GM21447 (cell line): Measurements from ENCODE around the gene TCTA.
A peak's percentile ranks its signal among the peaks of the same experiment; 100 is the strongest.

Experiments
- ATAC-seq: cut with Tn5 transposase; IDR thresholded peaks from one replicate; pipeline ENCODE4 v1.9.1; 2021; ENCODE audit not compliant: unreplicated experiment

Gene TCTA

GRCh38 chr3:49410066-49410845, 2.0 kb upstream of the TCTA start:
- ATAC-seq, result no peak

DNA sequence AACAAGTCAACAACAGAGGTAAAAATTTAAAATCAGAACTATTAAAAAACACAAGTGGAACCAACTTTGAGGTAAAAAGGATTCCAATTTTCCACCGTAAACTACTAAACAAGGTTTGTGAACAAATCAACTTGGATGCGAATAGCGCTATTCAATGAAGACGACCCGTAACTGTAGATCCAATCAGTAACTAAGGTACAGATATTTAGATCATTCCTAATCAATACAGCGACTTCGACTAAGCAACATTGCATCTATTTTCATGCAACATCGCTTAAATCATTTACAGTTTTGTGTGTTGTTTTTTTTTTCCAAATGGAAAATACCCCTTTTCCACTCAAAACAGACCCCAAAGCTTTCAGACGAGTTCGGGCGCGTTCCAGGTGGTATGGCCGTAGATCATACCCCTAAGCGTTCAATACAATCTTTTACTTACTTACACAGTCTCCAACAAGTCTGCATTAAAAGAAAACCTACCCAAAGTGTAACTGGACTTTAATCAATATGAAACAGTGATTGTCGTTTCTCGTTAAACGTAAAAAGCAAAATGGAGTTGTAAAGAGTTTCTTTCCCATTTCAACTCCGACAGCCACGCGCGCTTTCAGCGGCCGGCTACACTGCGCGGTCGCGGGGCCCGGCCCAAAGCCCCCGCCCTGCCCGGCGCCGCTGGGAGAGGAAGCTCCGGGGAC, 1.2 kb upstream of the TCTA start:
- no peak for ATAC-seq

DNA sequence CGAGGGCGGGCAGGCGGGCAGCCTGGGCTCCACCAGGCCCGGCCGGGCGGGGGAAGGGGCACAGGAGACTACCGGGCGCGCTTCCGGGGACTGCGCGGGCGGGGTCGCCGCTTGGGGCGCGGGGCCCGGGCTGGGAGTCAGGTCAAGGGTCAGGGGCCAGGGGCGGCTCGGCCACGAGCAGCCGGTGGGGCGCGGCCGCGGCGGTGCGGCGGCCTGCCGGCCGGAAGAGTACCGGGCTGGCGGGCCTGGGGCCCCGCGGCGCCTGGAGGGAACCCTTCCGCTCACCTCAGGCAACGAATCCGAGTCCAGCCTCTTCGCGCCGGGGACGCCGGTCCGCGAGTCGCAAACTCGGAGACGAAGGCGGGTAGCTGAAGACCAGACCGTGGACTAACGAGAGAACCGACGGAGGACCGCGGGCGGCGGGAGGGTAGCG, 672 bp upstream of the TCTA start:
- peak; percentile 11 for ATAC-seq

GRCh38 chr3:49412632-49413337, 562 bp downstream of the TCTA start:
- no peak for ATAC-seq

GRCh38 chr3:49413338-49413734, 1.1 kb downstream of the TCTA start:
- ATAC-seq, result no peak

- no peak for ATAC-seq
Observed at GRCh38 chr3:49414753-49415152, 2.5 kb downstream of the TCTA start.

- ATAC-seq, result no peak
Observed at GRCh38 chr3:49415931-49416601, 3.8 kb downstream of the TCTA start.

- no peak for ATAC-seq
Observed at GRCh38 chr3:49416867-49417266, 4.6 kb downstream of the TCTA start.

- ATAC-seq, result no peak
Observed at GRCh38 chr3:49417516-49418120, 5.4 kb downstream of the TCTA start.

DNA sequence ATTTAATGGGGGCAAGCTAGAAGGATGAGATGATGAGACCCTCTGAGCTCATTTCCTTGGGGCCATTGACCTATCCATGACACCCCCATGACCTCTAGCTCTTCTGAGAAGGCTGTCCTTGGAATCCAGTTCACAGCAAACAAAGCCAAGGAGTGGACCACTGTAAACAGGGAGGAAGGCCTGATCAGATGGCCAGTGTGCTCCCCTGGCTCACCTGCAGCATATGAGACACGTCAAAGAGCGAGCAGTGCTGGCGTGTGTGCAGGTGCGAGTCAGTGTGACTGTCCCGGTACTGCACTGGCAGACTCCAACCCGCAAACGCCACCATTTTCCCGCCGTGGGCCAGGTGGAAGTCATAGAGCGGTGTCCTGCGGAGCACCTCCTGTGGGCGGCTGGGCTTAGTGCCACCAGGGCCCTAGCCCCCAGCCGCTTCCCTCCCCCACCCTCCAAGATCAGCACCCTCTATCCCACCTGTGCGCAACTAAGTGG, 9.7 kb downstream of the TCTA start:
- no peak for ATAC-seq

DNA sequence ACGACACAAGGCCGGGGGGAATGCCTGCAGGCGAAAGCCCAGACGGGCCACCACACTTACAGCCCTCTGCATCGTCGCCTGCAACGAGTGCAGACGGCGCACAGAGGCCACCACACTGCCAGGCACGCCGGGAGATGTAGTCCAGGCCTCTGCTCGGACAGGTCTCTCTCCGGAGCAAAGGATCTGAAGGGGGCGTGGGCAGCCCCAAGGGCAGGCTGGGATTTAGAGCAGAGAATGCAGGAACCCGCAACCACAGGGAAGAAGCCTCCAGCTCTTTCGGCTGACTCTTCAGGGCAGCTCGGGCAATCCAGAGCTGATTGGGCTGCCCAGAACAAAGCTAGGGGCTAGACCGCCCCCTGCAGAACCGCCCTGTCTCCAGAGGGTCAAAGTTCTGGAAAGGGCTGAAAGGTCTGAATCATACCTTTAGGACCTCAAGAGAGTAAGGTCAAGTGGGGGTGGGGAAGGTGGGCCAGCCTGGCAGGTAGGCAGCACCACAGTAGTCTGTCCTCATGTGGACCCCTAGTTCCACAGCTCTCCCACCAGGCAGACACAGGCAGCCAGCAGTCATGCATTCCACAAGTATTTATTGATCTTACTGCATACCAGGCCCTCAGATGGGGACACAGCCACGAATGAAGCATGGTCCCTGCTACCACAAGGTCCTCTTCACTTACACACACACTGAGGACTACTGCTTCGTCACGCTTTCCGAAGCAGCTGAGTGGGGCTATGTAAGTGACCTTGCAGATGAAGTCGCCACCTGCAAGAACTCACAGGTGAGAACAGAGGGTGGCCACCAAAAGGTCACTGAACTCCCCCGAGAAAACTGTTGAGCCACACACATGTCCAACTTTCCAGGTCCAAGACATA, 10.4 kb downstream of the TCTA start, which contains the start of gene AMT:
Gene AMT (minus strand): TSS at position 95 of the 870 bp plus-strand sequence. CDS start 23 bp downstream, at position 72.
- no peak for ATAC-seq

DNA sequence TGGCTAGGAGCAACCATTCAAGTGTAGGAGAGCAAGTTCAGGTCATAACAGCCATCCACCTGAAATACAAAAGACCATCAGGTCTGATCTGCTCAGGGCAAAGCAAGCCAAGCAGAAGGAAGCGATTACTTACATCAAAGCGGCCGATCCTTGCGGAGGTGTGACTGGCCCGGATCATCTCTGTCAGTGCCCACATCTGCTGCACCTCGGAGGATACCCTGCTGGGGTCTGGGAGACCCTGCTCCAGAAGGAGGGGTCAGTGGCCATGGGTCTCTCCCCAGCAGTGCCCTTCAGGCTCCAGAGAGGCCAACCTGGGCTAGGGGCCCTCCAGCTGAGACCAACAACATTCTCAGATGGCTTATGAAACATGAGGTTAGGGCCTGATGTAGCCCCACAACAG, 12.6 kb downstream of the TCTA start:
- no peak for ATAC-seq

DNA sequence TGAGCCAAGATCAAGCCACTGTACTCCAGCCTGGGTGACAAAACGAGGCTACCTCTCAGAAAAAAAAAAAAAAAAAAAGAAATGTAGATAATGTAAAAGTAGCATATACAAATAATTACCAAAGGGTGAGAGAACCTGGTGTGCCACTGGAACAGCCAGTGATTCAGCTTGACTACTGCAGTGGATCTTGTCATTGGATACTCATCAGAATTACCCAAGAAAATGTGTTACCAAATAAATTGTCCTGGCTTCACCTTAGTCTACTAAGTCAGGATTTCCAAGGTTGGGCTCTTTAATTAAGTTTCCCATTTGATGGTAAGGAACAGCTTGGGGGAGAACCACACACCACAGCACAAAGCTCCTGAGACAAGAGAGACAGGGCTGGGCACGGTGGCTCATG, 15.4 kb downstream of the TCTA start:
- no peak for ATAC-seq

DNA sequence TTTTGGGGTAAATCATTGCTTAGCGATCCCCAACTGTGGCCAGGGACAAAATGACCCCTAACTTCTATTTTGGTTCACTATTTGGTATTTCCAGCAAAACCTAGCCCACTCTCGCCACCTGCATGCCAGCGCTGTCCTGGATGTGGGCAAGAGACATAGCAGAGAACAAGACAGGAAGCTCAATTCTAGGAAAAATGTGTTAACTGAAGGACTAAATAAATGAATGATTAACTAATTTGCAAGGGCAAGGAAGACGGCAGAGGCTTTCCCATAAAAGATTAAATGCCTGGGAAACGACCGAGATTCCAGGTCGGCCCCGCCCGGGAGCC, 16.5 kb downstream of the TCTA start:
- ATAC-seq, result peak; percentile 9

DNA sequence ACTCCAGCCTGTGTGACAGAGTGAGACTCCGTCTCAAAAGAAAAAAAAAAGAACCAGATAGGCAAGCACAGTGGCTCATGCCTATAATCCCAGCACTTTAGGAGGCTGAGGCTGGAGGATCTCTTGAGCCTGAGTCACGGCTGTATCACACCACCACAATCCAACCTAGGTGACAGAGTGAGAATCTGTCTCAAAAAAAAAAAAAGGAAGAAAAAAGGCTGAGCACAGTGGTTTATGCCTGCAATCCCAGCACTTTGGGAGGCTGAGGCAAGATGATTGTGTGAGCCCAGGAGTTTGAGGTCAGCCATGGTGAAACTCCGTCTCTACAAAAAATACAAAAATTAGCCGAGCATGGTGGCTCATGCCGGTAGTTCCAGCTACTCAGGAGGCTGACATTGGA, 22.5 kb downstream of the TCTA start:
- ATAC-seq, result no peak

DNA sequence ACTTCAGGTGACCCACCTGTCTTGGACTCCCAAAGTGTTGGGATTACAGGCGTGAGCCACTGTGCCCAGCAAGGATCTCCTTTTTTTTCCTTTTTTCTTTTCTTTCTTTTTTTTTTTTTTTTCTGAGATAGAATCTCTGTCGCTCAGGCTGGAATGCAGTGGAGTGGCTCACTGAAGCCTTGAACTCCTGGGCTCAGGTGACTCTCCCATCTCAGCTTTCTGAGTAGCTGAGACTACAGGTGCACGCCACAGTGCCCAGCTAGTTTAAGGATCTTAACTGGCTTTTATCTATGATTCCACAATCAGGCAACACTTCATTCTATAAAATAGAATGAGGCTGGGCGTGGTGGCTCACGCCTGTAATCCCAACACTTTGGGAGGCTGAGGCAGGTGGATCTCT, 33.2 kb downstream of the TCTA start:
- ATAC-seq, result no peak

- no peak for ATAC-seq
Observed at GRCh38 chr3:49453621-49454020, 41.4 kb downstream of the TCTA start.

DNA sequence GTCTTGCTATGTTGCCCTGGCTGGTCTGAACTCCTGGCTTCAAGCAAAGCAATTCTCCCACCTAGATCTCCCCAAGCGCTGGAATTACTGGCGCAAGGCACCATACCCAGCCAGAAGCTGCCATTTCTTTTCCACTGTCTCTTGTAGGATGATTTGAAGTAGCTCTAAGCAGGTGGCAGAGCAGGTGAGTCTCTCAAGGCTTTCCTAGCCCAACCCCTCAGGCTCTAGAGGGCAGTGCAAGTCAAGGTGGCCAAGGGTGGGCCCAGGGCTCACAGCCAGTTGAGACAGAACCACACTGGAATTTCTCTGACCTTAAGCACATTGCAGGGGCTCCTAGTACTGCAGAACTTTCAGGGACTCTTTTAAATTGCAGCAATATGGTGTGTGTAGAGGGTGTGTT, 42.2 kb downstream of the TCTA start:
- ATAC-seq, result no peak

GRCh38 chr3:49454898-49455681, 42.9 kb downstream of the TCTA start:
- no peak for ATAC-seq
